Measurements from ENCODE around the gene ENOPH1. TPM values are rescaled to one million over a fixed set of nuclear protein-coding genes. Genes with fewer than 3 reads are reported as not detected.

Gene ENOPH1
- total and polyA plus RNA-seq, 2 of the 13 experiments (the other 11 are each of a cell fraction or from before 2014, with no cell fraction given) = 15.5 to 64.3 TPM

DNA sequence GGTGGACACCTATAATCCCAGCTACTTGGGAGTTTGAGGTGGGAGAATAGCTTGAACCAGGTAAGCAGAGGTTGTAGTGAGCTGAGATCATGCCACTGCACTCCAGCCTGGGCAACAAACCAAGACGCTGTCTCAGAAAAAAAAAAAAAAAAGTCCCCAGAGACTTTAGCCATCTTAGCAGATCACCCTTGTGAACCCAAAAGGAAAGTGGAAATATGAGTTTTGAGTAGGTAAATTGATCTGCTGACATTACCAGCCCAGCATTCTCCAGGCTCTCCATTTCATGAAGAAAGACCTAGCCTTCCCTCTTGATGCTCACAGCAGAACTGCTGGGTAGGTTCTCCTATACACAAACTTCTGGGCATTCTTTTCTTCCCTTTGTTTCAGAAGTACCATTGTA, 32.1 kb upstream of the ENOPH1 start:
- in situ Hi-C loops (cut with HindIII; ENCODE audit: extremely low pct_ligation_motif_present, low pct_unique_long_range_greater_than_20kb) = no loop called here
- Histone ChIP-seq H2AFZ (ENCODE audit: low read length) (no peak overlapping the region), H3K9me3 (ENCODE audit: low read length) (no peaks in the 10 kb centered on the region), H3K79me2 (ENCODE audit: insufficient read depth, low read length) (no peaks in the 10 kb centered on the region), H3K4me1 (ENCODE audit: insufficient read depth, low read length) (peaks cover 12% of the 10 kb centered on the region), H3K9ac (ENCODE audit: insufficient read depth, low read depth, low read length) (no peak overlapping the region), H4K20me1 (ENCODE audit: insufficient read depth, low read length) (no peaks in the 10 kb centered on the region), H3K36me3 (replicated peaks in 1 of 2; ENCODE audit: control insufficient read depth in 1 of 2, insufficient read depth in 2 of 2, low read length in 2 of 2) (no peaks in the 10 kb centered on the region), H3K4me3 (replicated peaks in 1 of 3; ENCODE audit: insufficient read depth in 1 of 3, low read depth in 2 of 3, low read length in 3 of 3) (no peak overlapping the region), H3K4me2 (ENCODE audit: low read depth, low read length) (no peak overlapping the region), H3K27ac (ENCODE audit: extremely low read length, insufficient read depth, low read length) (no peak overlapping the region), H3K27me3 (ENCODE audit: control insufficient read depth in 1 of 2, insufficient read depth in 2 of 2, low read length in 2 of 2) (0 out of 5 replicates have a peak, but pooled peaks cover 0 to 10% of the 10 kb centered on the region in 2 experiments)
- no peak for ATAC-seq
- BruUV-seq (replicated peaks) = no TSS peak
- ChIA-PET POLR2A (interaction anchor here (1.2 kb wide), 1 partner anchor 31 kb away, joined by 3 read pairs; no protein-coding TSS in a partner anchor), CTCF (ENCODE audit: low intra/inter-chr PET ratio, low total read pairs) (no interaction called here)
- no peak for DNase-seq (ENCODE audit: low spot score)
- no peak for FAIRE-seq
- TF ChIP-seq THRA (CRISPR knock-in tag; IDR thresholded peaks at IDR 0.05; ENCODE audit: borderline replicate concordance) (no peak), ZNF256 (CRISPR knock-in tag; conservative IDR thresholded peaks at IDR 0.05) (no peak), POLR2G (IDR thresholded peaks at IDR 0.05; ENCODE audit: low read depth, low read length) (no peak), ZBTB46 (CRISPR knock-in tag; IDR thresholded peaks at IDR 0.05; ENCODE audit: borderline replicate concordance) (no peak)
- TF ChIP-seq, protein P1, sequence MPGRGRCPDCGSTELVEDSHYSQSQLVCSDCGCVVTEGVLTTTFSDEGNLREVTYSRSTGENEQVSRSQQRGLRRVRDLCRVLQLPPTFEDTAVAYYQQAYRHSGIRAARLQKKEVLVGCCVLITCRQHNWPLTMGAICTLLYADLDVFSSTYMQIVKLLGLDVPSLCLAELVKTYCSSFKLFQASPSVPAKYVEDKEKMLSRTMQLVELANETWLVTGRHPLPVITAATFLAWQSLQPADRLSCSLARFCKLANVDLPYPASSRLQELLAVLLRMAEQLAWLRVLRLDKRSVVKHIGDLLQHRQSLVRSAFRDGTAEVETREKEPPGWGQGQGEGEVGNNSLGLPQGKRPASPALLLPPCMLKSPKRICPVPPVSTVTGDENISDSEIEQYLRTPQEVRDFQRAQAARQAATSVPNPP (CRISPR knock-in tag; IDR thresholded peaks at IDR 0.05) = no peak
- 4% methylated on average over 1 of the region's 1 CpG for WGBS (ENCODE audit: low lambda C conversion rate)
- intact Hi-C loops (cut with micrococcal nuclease; ENCODE audit: unreplicated experiment) = no loop called here
